Stimulated activated CD8-positive, alpha-beta memory T cell treated with anti-CD3 and anti-CD28 coated beads, Interleukin-12 subunit alpha, Interleukin-12 subunit beta, amount 100 ng/mL, for 24 hours (primary cell): ENCODE measurements around the gene CTTN.

Experiments
- DNase-seq: peaks from one replicate; pipeline ENCODE4 v3.0.0-alpha.2; 2020; ENCODE audit errors: extremely low read depth

CTTN gene

GRCh38 chr11:70476669-70477068 lies 78.3 kb downstream of the CTTN start:
- no peak for DNase-seq

GRCh38 chr11:70477176-70477575 lies 78.8 kb downstream of the CTTN start:
- no peak for DNase-seq

- no peak for DNase-seq
Observed at GRCh38 chr11:70477609-70478008, 79.3 kb downstream of the CTTN start.

GRCh38 chr11:70478166-70478890 lies 80.0 kb downstream of the CTTN start:
- no peak for DNase-seq

GRCh38 chr11:70480711-70481110 lies 82.4 kb downstream of the CTTN start:
- no peak for DNase-seq

- no peak for DNase-seq
Observed at GRCh38 chr11:70481625-70482528, 83.5 kb downstream of the CTTN start.

- no peak for DNase-seq
Observed at GRCh38 chr11:70482529-70482917, 84.2 kb downstream of the CTTN start.

GRCh38 chr11:70483077-70483861 lies 84.9 kb downstream of the CTTN start:
- DNase-seq, result no peak

- DNase-seq, result no peak
Observed at GRCh38 chr11:70483917-70484316, 85.6 kb downstream of the CTTN start.

GRCh38 chr11:70485326-70486025 lies 87.1 kb downstream of the CTTN start:
- DNase-seq, result no peak

- no peak for DNase-seq
Observed at GRCh38 chr11:70486026-70486415, 87.7 kb downstream of the CTTN start.
